ENCODE data around the gene CTTNBP2.

Gene CTTNBP2

GRCh38 chr7:117790251-117790650, 83.0 kb downstream of the CTTNBP2 start:
- no peak for DNase-seq (ENCODE audit: low spot score)

- no peak for DNase-seq (ENCODE audit: low spot score)
Measured at GRCh38 chr7:117785431-117785830, 87.8 kb downstream of the CTTNBP2 start.

GRCh38 chr7:117784315-117784714, 88.9 kb downstream of the CTTNBP2 start:
- DNase-seq (ENCODE audit: low spot score): no peak

GRCh38 chr7:117782761-117783160, 90.5 kb downstream of the CTTNBP2 start:
- DNase-seq (ENCODE audit: low spot score): no peak

- DNase-seq (ENCODE audit: low spot score): no peak
Measured at GRCh38 chr7:117781707-117782106, 91.5 kb downstream of the CTTNBP2 start.

- DNase-seq (ENCODE audit: low spot score): no peak
Measured at GRCh38 chr7:117780832-117781231, 92.4 kb downstream of the CTTNBP2 start.

- DNase-seq (ENCODE audit: low spot score): no peak
Measured at GRCh38 chr7:117777335-117778142, 95.7 kb downstream of the CTTNBP2 start.

GRCh38 chr7:117776224-117776623, 97.0 kb downstream of the CTTNBP2 start:
- no peak for DNase-seq (ENCODE audit: low spot score)

- no peak for DNase-seq (ENCODE audit: low spot score)
Measured at GRCh38 chr7:117775801-117776200, 97.4 kb downstream of the CTTNBP2 start.

GRCh38 chr7:117774943-117775342, 98.3 kb downstream of the CTTNBP2 start:
- DNase-seq (ENCODE audit: low spot score): no peak

- no peak for DNase-seq (ENCODE audit: low spot score)
Measured at GRCh38 chr7:117772421-117772820, 100.8 kb downstream of the CTTNBP2 start.

GRCh38 chr7:117771756-117772155, 101.5 kb downstream of the CTTNBP2 start:
- no peak for DNase-seq (ENCODE audit: low spot score)

GRCh38 chr7:117769085-117769484, 104.2 kb downstream of the CTTNBP2 start:
- DNase-seq (ENCODE audit: low spot score): no peak

GRCh38 chr7:117767951-117768350, 105.3 kb downstream of the CTTNBP2 start:
- no peak for DNase-seq (ENCODE audit: low spot score)

GRCh38 chr7:117766913-117767312, 106.3 kb downstream of the CTTNBP2 start:
- no peak for DNase-seq (ENCODE audit: low spot score)

- DNase-seq (ENCODE audit: low spot score): no peak
Measured at GRCh38 chr7:117764031-117764430, 109.2 kb downstream of the CTTNBP2 start.

- DNase-seq (ENCODE audit: low spot score): no peak
Measured at GRCh38 chr7:117762055-117762454, 111.2 kb downstream of the CTTNBP2 start.

GRCh38 chr7:117759950-117760640, 113.1 kb downstream of the CTTNBP2 start:
- DNase-seq (ENCODE audit: low spot score): no peak

- DNase-seq (ENCODE audit: low spot score): no peak
Measured at GRCh38 chr7:117757440-117757839, 115.8 kb downstream of the CTTNBP2 start.

GRCh38 chr7:117756586-117757085, 116.6 kb downstream of the CTTNBP2 start:
- DNase-seq (ENCODE audit: low spot score): no peak

GRCh38 chr7:117755136-117755535, 118.1 kb downstream of the CTTNBP2 start:
- no peak for DNase-seq (ENCODE audit: low spot score)

GRCh38 chr7:117751775-117752174, 121.5 kb downstream of the CTTNBP2 start:
- DNase-seq (ENCODE audit: low spot score): no peak
